ENCODE measurements around the gene PRRT3. TPM values are rescaled to one million over a fixed set of nuclear protein-coding genes. Genes with fewer than 3 reads are reported as not detected.

The PRRT3 gene
- total and polyA plus RNA-seq, 9 of the 15 experiments (the other 6 are each of a cell fraction or from before 2014, with no cell fraction given): 0.06 to 1.9 (median 1.2) TPM

- Histone ChIP-seq H3K79me2 (ENCODE audit: control insufficient read depth, insufficient read depth, low read length) (no peaks in the 10 kb centered on the region), H3K27me3 (ENCODE audit: control insufficient read depth in 2 of 2, insufficient read depth in 2 of 2, low read length in 2 of 2) (no peaks in the 10 kb centered on the region), H3K27ac (ENCODE audit: extremely low read depth, low read depth, low read length) (peak overlapping the region; percentile 45; the same call in 2 of the 3 replicates), H3K9me3 (replicated peaks; ENCODE audit: control insufficient read depth, insufficient read depth, low read depth, low read length) (no peaks in the 10 kb centered on the region), H2AFZ (ENCODE audit: low read depth, low read length) (peak overlapping the region; percentile 3), H3K9ac (ENCODE audit: insufficient read depth in 1 of 2, low read depth in 2 of 2, low read length in 2 of 2) (peak overlapping the region; percentile 10 to 78; a peak in 1 of 4 replicates), H4K20me1 (replicated peaks; ENCODE audit: control insufficient read depth, insufficient read depth, low read length) (no peaks in the 10 kb centered on the region), H3K9me1 (ENCODE audit: control insufficient read depth, insufficient read depth, low read length) (no peaks in the 10 kb centered on the region), H3K36me3 (ENCODE audit: control insufficient read depth, insufficient read depth, low read length) (no peaks in the 10 kb centered on the region), H3K4me2 (ENCODE audit: insufficient read depth, low read length) (peak overlapping the region; percentile 47; the same call in 1 of the 2 replicates), H3K4me1 (replicated peaks in 1 of 2; ENCODE audit: control insufficient read depth in 2 of 2, insufficient read depth in 2 of 2, low read length in 2 of 2) (peaks cover 22 to 33% of the 10 kb centered on the region in 2 experiments), H3K4me3 (no peak overlapping the region)
- DNase-seq (ENCODE audit: extremely low read depth in 1 of 4, low spot score in 3 of 4) (peak in 1 of 4 experiments; percentile 76), ATAC-seq (peak; percentile 52), FAIRE-seq (peak; percentile 95)
- no TSS peak for BruUV-seq (replicated peaks)
- intact Hi-C loops (cut with micrococcal nuclease): no loop called here
- ChIA-PET CTCF (ENCODE audit: low intra/inter-chr PET ratio) (no interaction called here), POLR2A (interaction anchor here (0.6 to 3.6 kb wide), 13 partner anchors 9 to 238 kb away, joined by 3 to 28 read pairs (median 3); partner anchors contain the start of genes CRELD1 and IL17RE)
- 13% methylated on average over 8 of the region's 8 CpGs for WGBS (ENCODE audit: insufficient coverage, low coverage, missing lambda C conversion rate)
- in situ Hi-C loops (cut with MboI): no loop called here
- TF ChIP-seq NFE2 (IDR thresholded peaks at IDR 0.05; ENCODE audit: low read depth) (peak; percentile 77), BHLHE40 (IDR thresholded peaks at IDR 0.05; ENCODE audit: low read length) (0 out of 2 replicates have a peak, but pooled peaks have one; percentile 36), TAF1 (IDR thresholded peaks at IDR 0.05; ENCODE audit: control insufficient read depth, extremely low read depth, insufficient read depth, low read length, severe bottlenecking) (peak; percentile 29), MAFK (IDR thresholded peaks at IDR 0.05; ENCODE audit: low read length) (0 out of 2 replicates have a peak, but pooled peaks have one; percentile 20), RBBP5 (IDR thresholded peaks at IDR 0.05; ENCODE audit: borderline replicate concordance, insufficient read depth, low read length, poor library complexity, severe bottlenecking) (peak; percentile 5), ZNF639 (CRISPR knock-in tag; conservative IDR thresholded peaks at IDR 0.05 in 1 of 2, IDR thresholded peaks at IDR 0.05 in 1 of 2) (0 out of 4 replicates have a peak, but pooled peaks of 1 of the 2 experiments have one; percentile 45), PKNOX1 (IDR thresholded peaks at IDR 0.05) (peak; percentile 80), ZNF121 (CRISPR knock-in tag; conservative IDR thresholded peaks at IDR 0.05) (peak; percentile 62; the same call in 1 of the 2 replicates), E2F6 (IDR thresholded peaks at IDR 0.05; ENCODE audit: borderline replicate concordance in 1 of 2, extremely low read depth in 1 of 2, insufficient read depth in 1 of 2, insufficient read length in 1 of 2, low read depth in 1 of 2, low read length in 1 of 2, poor library complexity in 1 of 2, severe bottlenecking in 1 of 2) (peak in 1 of 2 experiments; percentile 38), ZBTB7A (IDR thresholded peaks at IDR 0.05; ENCODE audit: borderline replicate concordance, control insufficient read depth, low read depth, low read length) (peak; percentile 79), MEIS2 (IDR thresholded peaks at IDR 0.05; ENCODE audit: partially characterized antibody) (peak; percentile 72)
- TF ChIP-seq, protein P1, sequence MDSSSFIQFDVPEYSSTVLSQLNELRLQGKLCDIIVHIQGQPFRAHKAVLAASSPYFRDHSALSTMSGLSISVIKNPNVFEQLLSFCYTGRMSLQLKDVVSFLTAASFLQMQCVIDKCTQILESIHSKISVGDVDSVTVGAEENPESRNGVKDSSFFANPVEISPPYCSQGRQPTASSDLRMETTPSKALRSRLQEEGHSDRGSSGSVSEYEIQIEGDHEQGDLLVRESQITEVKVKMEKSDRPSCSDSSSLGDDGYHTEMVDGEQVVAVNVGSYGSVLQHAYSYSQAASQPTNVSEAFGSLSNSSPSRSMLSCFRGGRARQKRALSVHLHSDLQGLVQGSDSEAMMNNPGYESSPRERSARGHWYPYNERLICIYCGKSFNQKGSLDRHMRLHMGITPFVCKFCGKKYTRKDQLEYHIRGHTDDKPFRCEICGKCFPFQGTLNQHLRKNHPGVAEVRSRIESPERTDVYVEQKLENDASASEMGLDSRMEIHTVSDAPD (CRISPR knock-in tag; IDR thresholded peaks at IDR 0.05): no peak
- TF ChIP-seq, protein P2, sequence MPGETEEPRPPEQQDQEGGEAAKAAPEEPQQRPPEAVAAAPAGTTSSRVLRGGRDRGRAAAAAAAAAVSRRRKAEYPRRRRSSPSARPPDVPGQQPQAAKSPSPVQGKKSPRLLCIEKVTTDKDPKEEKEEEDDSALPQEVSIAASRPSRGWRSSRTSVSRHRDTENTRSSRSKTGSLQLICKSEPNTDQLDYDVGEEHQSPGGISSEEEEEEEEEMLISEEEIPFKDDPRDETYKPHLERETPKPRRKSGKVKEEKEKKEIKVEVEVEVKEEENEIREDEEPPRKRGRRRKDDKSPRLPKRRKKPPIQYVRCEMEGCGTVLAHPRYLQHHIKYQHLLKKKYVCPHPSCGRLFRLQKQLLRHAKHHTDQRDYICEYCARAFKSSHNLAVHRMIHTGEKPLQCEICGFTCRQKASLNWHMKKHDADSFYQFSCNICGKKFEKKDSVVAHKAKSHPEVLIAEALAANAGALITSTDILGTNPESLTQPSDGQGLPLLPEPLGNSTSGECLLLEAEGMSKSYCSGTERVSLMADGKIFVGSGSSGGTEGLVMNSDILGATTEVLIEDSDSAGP (CRISPR knock-in tag; IDR thresholded peaks at IDR 0.05): no peak
These were observed 40.3 kb downstream of the PRRT3 start for GRCh38 chr3:9911863-9912262.

Data from K562 (cell line).